HL-60/S4 (cell line): ENCODE results near the gene TCF4.

Experiments used
- in situ Hi-C: fragments of 300-500 bp; cut with MboI; formaldehyde crosslinking; loops from 2 replicates; pipeline ENCODE4 v1.14.3; 2022; ENCODE audit warnings: low sequenced_read_pairs

Gene TCF4

DNA sequence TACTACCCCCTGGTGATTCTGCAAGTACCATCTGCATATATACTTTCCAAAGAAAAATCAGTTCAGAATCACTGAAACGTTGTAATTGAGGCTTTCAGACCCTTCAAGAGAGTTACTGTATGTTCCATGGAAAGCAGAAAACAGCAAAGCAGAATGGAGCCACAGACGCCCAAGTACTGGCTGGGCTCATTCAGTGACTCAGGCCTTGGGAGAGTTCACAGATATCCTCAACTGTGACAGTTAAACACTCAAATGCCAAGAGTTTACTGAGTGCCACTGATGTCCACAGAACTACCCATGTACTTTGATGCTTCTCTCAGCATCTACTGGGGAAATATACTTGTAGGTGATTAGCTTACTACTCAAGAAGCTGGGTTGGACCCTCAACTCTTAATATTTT is 303.4 kb downstream of the TCF4 start:
- in situ Hi-C loops = no loop called here

- in situ Hi-C loops = no loop called here
These were observed 304.7 kb downstream of the TCF4 start for GRCh38 chr18:55283309-55283708.

GRCh38 chr18:55280503-55280902 is 307.5 kb downstream of the TCF4 start:
- in situ Hi-C loops = no loop called here

DNA sequence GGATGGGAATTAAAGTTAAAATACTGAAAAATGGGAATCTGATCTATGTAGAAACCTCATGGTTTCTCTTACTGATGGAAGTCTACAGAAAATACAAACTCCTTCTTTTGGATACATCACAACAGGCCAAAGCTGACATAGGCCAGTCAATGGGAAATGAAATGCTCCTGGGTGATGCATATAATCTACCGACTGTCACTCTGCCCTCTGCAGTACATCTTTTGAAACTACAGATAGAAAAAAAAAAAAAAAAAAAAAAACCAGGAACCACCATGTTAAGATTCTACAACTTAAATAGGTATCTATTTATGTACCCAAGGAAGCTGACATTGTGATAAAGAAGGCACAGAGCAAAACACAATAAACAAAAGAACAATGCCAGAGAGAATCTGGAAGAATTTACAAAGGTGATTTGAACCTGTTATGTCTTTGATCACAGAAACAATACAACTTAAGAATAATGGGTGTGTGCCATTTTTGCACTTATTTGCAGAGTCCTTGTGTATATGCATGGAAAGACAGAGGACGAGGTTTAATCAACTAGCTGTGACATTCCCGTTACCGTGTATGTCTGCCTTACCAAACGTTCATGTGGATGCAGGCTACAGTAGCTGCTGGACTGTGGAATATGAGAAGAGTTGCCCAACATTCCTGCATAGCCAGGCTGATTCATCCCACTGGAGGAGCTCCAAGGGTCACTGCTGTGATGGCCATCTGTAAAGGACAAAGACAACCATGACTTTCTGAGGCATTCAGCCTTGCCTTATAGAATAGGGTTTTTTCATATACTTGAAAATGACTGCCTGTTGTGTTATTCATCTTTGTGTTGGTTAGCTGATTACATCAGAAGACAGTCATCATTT is 312.7 kb downstream of the TCF4 start:
- in situ Hi-C loops = no loop called here

- in situ Hi-C loops = no loop called here
These were observed 315.3 kb downstream of the TCF4 start for GRCh38 chr18:55272510-55273243.

GRCh38 chr18:55269622-55270021 is 318.4 kb downstream of the TCF4 start:
- in situ Hi-C loops = no loop called here

DNA sequence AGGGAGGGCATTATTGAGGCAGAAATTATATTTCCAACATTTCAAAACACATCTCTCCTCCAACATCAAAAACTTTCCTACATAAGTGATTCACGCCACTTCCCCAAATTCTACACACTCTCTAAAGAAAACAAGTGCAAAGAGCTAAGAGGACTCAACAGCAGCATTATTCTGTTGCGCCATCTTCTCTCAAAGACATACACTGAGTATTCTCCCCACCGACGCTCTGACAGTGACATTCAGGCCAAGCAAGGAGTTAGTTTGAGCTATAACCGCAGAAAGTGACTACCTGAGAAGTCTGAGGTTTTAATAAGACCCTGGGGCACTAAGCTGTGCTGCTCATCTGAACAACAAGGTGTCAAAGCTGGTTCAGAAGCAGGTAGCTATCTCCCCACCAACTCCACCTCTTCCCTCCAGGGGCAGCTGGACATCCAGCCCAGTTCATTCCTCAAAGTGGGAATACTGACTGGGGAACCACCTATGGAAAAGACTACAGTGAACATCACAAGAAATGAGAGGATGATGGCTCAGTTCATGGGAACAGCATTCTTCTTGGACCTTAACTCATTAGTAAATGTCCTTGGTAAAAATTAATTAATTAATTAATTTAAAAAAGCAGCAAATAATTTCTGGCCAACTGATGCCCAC is 319.2 kb downstream of the TCF4 start:
- in situ Hi-C loops = no loop called here

- in situ Hi-C loops = no loop called here
These were observed 319.8 kb downstream of the TCF4 start for GRCh38 chr18:55268151-55268601.

- in situ Hi-C loops = no loop called here
These were observed 321.0 kb downstream of the TCF4 start for GRCh38 chr18:55266981-55267380.

DNA sequence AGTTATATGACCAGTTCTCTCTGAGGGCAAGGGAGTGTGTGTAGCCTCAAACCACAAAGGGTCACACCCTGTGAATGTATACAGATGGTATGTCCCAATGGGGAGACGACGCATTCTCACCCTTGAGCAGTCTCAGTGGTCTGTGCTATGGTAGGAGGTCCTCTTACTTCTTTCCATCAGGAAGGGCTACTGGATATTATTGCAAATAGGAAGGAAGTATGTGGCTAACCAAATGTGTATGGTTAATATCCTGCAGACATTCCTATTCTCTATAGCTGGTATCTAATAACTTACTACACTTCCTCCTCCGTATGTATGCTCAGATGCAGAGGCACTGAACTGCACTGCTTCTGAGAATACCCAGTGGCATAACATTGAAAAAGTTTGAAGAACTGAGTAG is 322.0 kb downstream of the TCF4 start:
- in situ Hi-C loops = no loop called here

DNA sequence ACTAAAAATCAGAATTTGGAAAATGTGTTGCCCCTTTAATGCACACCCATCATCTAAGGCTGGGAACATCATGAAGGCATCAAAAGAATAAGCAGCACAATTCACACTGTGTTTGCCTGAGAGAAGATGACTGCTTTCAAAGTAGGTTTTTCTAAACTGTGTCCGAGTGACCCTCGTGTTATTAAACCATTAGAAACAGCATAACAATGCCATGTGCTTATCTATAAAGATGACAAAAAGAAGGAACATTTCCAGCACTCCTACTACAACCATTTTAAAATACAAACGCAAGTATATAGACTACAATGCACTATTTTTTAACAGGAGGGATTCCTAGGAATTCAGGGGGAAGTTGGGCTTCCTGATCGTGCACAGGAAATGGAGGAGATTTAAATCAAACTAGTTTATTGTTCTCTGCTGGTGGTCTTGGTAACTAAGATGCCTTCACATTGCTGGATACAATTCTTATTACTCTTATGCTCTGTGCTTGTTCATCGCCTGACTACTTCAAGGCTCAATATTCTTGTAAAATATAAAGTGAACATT is 322.8 kb downstream of the TCF4 start:
- in situ Hi-C loops = no loop called here

GRCh38 chr18:55264108-55264507 is 323.9 kb downstream of the TCF4 start:
- in situ Hi-C loops = no loop called here

- in situ Hi-C loops = no loop called here
These were observed 325.9 kb downstream of the TCF4 start for GRCh38 chr18:55262021-55262560.

GRCh38 chr18:55261253-55261652 is 326.7 kb downstream of the TCF4 start:
- in situ Hi-C loops = no loop called here

GRCh38 chr18:55258088-55258487 is 329.9 kb downstream of the TCF4 start:
- in situ Hi-C loops = no loop called here

- in situ Hi-C loops = no loop called here
These were observed 331.1 kb downstream of the TCF4 start for GRCh38 chr18:55256929-55257289.

GRCh38 chr18:55256226-55256928 is 331.6 kb downstream of the TCF4 start:
- in situ Hi-C loops = no loop called here

- in situ Hi-C loops = no loop called here
These were observed 334.2 kb downstream of the TCF4 start for GRCh38 chr18:55253814-55254213.

DNA sequence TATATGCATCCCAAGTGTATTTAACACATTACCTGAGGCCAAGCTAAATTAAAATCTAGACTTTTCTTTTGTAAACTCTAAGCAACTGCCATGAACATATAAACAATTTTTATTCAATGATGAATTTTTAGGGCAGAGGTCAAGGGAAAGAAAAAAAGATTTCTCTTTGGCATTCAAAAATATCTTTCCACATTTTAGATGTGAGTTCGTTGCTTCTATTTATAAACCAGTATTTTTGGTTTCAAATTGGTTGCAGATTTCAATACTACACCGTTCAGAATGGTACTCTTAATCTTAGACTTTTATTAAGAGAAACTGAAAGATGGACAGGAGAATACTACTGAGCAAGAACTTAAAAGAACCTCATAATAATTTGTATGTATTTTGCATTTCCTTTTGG is 335.1 kb downstream of the TCF4 start:
- in situ Hi-C loops = no loop called here

DNA sequence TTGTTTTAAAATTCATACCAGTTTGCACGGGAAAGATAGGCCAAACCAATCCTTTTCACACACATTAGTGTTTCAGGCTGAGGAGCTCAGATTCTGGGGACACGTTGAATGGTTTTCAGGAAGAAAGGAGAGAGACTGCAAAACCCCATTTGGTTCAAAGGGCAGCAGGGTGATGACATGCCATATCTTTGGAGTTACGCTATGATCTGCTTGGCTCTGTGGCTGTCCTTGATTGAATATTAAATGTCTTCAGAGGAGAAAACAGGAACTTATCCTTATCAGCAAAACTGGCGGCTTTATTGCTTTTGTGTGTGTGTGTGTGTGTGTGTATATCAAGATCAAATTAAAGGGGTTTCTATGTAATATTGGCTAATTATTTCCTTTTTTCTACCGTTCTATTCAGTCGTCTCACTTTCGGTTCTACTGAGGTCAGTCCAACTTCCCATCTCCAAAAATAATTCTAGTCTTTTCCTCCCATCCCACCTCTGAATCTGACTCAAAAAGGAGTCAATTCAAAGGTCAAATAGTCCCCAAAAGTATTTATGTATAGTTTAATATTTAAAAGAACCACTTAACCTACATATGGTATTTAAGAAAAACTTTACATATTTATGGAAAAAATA is 335.8 kb downstream of the TCF4 start:
- in situ Hi-C loops = no loop called here
